SU-DHL-6 (cell line): ENCODE results near the gene AGL.

Experiments
- CTCF ChIP-seq: fragments of 200-600 bp; sonication (generic); IDR thresholded peaks from one replicate; pipeline ENCODE4 v1.5.1; 2017; ENCODE audit warnings: antibody characterized with exemption, mild to moderate bottlenecking, low read length, moderate library complexity; ENCODE audit not compliant: insufficient read depth, poor library complexity, severe bottlenecking
- EZH2phosphoT487 ChIP-seq: fragments of 200-600 bp; sonication (generic), shearing (Covaris generic); conservative IDR thresholded peaks from 2 replicates; pipeline ENCODE4 v1.6.1; 2018; ENCODE audit warnings: mild to moderate bottlenecking, antibody characterized with exemption, low read length, moderate library complexity, mixed read lengths

DNA sequence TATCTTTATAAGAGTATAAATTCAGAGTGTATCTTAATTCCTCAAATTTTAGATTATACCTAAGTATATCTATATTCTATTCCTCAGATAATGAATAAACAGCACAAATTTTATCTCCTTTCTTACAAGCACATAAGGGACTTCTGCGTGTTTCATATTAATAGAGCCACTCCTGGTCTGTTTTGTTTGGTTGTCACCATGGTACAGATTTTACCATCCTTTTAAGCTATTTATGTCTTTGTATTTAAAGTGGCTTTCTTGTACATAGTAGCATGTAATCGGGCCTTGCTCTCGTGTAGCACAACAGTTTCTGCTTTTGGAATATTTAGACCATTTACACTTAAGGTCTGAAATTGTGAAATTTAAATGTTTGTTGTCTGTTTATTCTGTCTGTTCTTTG is 67.1 kb downstream of the AGL start:
- TF ChIP-seq CTCF, result no peak
- no peak for TF ChIP-seq EZH2phosphoT487
